GM18505 (cell line): ENCODE data around the gene ISCA2.

Experiments used
- ATAC-seq: cut with Tn5 transposase; IDR thresholded peaks from one replicate; pipeline ENCODE4 v1.9.1; 2021; ENCODE audit not compliant: unreplicated experiment
- POLR2A ChIP-seq: IDR thresholded peaks from 4 replicates; pipeline ENCODE4 v1.6.1; 2011; ENCODE audit warnings: borderline replicate concordance; ENCODE audit not compliant: insufficient read depth, insufficient read length; ENCODE audit errors: extremely low read depth

Gene ISCA2

DNA sequence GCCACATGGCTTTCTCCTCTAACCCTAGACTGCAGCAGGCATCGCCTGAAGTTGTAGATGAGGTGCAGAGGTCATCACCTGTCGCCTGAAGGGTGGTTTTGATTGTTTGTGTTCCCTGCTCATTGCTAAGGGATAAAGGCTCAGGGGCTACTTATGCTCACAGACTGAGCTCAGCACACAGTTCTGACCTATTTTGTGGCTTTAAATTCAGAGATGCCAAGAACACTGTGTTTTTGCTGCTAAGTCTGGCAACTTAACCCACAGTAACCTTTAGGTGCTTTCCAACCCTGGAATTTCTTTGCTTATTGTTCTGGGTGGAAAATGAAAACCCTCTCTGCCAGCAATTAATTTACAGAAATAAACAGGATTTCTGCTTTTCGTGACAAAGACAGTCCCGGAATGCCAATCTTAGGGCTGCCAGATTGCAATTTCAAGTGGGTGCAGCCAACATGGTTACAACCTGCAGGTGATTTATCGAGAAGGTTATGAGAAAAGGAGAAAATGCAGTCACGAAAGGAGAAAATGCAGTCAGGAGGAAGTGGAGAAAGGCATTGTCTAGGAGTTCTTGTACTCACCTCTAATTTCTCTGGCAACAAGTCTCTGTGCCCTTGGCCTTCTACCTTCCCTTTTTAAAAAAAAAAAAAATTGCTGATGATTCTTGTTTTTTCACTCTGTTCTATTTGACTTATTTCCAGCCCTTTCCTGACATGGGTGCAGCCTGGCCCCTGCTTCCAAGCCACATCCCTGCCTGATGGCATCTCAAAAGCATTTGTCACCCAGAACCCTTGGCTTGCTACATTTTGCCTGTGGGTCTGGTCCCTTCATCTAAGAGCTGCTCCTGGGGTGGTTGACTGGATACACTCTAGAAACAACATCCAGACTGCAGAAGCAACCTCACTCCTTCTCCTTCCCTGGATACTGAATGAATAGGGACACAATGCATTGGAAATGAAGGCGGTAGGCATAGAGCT lies 23.7 kb upstream of the ISCA2 start:
- no peak for TF ChIP-seq POLR2A
- ATAC-seq: no peak

DNA sequence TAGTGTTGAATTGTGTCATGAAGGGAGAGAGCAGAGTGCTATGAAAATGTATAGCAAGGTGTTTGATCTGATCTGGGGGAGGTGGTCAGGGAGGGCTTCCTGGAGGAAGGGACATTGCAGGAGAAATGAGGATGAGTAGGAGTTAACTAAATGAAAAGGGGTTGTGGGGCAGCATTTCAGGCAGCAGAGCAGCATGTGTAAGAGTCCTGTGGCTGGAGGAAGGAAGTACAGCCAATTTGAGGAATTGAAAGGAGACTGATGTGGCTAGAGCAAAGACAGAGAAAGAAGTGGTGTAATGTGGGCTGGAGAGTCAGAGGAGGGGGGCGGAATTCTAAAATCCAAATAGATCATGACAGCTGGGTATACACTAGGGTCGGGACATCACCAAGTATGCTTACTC lies 21.0 kb upstream of the ISCA2 start:
- ATAC-seq: no peak
- TF ChIP-seq POLR2A: no peak

DNA sequence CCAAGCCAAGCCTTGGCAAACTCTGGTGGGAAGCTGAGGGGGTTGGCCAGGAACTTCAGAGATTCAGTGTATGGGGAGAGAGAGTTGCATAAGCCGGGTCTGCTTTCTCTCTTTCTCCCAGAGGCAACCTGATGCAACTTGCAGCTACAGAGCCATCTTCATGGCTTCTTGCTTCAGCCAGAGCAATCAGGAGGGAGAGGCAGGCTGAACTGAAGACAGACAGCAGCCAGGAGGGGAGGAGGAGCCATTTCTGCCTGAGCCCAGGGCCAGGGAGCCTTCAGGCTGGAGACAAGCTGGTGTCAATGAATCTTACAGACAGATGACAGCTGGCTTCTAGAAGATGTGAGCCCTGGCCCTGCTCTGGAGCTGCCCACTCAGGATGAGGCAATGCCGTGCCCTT lies 19.2 kb upstream of the ISCA2 start:
- TF ChIP-seq POLR2A: no peak
- no peak for ATAC-seq

DNA sequence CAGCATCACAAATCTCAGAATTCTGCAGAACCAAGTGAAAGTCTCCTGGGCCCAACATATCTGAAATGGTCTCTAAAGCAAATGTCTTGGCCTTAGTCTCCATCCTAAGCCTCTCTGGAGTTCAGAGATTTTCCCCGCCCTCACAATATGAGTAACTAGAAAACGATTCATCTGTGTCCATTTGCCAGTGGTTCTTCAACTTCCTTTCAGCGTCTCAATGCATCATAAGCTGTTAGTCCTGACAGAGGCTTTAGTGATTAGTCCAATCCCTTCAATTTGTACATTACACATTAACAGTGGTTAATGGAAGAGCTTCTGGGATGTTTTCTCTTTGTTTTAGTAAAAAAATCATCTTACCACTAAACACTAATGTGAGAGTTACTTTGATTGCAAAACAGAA lies 17.9 kb upstream of the ISCA2 start:
- ATAC-seq: no peak
- no peak for TF ChIP-seq POLR2A

DNA sequence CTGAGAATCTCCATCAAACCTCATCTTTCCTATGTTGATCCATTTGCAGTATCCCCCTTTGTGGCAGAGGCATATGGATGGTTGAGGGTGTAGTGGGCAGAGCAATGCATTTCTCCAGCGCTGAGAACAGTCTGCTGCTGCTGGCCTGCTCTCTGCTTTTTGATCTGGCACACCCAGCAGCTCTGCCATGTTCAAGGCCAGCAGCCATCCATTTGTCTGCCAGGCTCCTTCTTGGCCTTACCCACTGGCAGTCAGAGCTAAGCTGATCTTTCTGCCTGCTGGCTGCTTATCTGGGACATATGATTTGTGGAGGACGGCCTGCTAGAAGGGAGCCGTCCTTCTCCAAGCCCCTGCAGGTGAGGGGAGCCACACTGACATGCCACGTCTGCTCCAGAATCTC lies 17.5 kb upstream of the ISCA2 start:
- no peak for ATAC-seq
- no peak for TF ChIP-seq POLR2A

DNA sequence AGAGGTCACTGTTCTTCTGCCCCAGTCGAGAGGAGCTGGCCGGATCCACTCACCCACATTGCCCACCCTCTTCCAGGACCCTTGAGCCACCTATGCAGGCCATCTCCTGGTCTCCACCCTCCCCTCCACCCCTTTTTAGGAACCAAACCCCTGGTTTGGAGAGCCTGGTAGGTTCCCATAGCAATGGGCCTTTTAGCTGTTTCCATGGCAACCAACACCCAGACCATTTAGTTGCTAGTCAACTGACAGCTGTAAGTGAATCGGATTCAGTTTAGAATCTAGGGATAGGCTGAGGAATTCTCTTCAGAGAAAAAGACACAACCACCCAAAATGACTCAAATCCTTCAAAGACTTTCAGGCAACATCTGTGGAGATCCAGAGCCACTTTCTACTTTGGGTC lies 17.0 kb upstream of the ISCA2 start:
- no peak for TF ChIP-seq POLR2A

DNA sequence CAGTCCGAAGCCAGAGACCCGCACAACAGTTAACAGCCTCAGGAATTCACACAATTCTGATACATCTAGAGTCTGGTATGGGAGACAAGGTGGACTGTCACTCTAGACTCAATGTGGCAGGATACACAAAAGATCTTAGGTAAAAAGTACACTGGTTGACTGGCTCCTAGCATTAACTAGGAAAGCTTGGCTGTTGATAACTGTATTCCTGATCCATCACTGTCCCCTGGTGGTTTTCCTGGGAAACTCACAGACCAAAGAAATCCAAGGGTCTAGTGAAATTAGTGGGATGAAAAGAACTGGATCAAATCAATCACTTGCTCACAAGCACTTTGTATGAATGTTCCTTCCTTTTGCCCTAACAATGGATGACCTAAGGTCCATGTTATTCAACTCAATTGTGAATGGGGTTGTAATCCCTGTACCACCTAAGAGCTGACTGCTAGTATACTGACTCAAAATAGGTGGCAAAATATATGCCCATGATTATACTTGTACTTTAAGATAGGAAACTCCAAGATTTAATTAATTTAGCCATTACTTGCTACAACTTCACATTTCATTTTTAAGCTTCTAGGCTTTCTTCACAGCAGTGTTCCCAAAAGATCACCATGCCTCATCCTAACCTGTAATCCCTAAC lies 14.4 kb upstream of the ISCA2 start:
- ATAC-seq: no peak
- TF ChIP-seq POLR2A: no peak

More for the DNA sequence above, 17.0 kb upstream of the ISCA2 start:
- no peak for ATAC-seq

DNA sequence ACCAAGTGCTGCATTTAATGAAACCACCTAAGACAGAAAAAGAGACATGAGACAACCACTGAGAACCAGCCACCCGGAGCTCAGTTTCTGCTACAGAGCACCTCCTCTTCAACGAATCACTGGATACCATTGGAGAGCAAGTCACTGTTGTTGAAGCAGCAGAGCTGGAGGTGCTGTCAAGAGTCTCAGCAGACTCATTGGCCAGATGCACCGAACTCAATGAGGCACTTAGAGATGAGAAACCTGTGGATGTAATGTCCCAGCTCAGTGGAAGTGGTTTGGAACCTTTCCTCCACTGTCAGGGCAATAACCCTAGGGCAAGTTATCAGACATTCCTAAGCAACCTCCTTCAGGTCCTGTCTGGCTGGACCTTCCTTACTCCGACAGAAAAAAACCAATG lies 13.5 kb upstream of the ISCA2 start:
- no peak for ATAC-seq
- TF ChIP-seq POLR2A: no peak

DNA sequence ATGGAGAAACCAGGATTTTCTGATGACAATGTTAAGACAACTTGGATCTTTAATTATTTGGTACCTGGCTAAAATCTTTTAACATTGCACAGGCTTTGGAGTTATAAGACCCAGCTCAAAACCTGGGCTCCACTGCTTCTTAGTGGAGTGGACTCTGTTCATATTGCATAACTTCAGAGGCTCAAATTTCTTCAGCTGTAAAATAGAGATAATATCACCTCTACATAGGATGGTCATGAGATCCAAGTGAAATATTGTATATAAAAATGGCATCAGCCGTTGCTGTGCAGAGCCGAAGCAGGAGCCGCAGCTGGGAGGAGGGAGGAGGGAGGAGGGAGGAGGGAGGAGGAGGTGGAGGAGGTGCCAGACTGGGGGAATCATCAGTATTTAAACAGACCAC lies 11.0 kb upstream of the ISCA2 start:
- TF ChIP-seq POLR2A: no peak
- ATAC-seq: no peak

DNA sequence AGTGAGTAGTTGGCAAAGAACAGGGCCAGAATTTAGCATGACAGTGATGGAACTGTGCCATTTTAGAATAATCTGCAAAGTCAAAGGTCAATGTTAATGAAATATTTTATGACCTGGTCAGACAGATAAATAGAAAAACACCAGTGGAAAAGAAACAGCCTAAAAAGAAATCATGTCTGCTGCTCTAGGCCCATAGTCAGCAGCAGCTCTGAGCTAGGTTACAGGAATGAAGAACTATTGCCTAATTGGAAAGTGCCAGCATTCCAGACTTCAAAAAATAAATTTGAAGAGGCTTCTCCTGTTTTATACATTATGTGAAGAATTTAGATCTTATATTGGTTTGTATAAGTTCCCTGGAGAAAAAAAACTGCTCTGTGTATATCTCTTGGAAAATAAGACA lies 10.2 kb upstream of the ISCA2 start:
- ATAC-seq: no peak
- TF ChIP-seq POLR2A: no peak

DNA sequence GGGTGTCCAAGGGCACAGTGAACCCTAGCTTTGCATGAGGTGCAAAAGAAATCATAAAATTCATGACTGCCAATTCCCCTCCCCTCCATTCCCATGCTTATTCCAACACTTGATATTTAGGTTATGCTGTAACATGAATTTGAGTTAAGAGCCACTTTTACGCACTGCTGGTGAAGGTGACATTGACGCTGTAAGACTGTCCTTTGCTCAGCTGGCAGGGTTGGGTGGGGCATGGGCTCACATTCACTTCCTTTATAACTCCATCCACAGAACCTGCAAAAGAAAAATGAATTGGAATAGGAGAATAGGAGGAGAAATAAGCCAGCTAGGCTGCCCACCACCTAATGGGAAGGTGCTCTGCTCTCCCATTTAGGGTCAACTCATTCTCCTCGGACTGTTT lies 7.4 kb upstream of the ISCA2 start:
- TF ChIP-seq POLR2A: no peak
- no peak for ATAC-seq

DNA sequence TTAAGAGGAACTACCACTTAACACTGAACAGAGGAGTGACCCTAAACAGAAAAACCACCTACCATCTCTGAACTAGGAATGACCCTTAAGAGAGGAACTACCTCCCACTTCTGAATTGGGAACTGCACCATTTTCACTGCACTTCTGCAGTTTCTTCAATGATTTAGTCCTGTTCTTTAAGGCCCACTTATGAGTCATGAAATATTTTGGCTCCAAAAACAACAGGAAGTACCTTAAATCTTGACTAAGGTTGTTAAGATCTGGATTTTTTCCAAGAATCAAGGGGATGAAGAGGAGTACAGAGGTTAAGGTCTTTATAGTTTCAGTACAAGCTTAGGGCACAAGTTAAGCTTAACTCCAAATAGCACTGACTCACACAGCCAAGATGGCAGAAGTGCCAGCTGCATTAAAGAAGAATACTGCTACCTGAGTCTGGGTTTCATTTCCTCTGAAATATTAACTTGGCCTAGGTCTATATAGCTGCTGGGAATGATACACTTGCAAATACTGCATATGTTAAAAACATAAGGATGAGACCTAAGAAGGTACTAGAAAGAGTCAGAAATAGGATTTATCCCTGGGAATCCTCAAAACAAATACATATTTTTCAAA lies 4.7 kb upstream of the ISCA2 start:
- no peak for ATAC-seq
- no peak for TF ChIP-seq POLR2A

DNA sequence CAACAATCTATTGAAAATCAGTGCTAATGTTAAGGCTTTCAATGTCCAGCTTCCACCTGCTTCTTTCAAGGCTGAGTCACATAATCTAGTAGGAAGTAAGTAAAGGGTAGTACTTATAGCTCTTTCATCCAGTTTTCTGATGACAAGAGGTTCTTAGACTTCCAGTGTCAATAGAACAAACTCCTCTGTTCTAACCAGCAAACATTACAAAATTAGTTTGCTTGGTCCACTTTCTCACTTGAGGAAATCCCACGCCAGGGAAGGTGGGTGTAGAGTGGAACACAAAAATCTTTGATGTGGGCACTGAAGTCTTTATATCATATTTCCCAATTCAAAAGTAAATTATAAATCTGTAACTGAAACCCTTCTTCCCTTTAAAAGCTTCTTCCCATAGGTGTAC lies 3.1 kb upstream of the ISCA2 start:
- ATAC-seq: no peak
- no peak for TF ChIP-seq POLR2A
